Jurkat, Clone E6-1 (cell line): ENCODE measurements around the gene ZNF148.
"Not testable (repeated sequence)": the region's sequence is repeated elsewhere in the genome, so short reads cannot be mapped to it uniquely, and the experiment has no call there.

Experiments used
- DNase-seq: peaks from one replicate; pipeline ENCODE4 v3.0.0-alpha.2; 2011; ENCODE audit warnings: low read depth, low spot score
- H3K4me3 ChIP-seq: 2 replicates; pipeline ENCODE4 v1.5.1; 2011; ENCODE audit warnings: mild to moderate bottlenecking, low read length, control low read depth, moderate library complexity

ZNF148 gene

DNA sequence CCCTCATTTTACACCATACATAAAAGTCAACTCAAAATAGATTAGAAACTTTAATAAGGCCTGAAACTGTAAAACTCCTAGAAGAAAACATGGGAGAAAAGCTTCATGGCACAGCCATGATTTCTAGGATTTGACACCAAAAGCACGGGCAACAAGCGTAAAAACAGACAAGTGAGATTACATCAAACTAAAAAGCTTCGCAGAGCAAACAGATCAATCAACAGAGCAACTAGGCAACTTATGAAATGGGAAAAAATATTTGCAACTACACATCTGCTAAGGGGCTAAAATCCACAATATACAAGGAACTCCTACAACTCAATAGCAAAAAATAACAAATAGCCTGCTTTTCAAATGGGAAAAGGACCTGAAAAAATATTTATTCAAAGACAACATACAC lies 26.1 kb downstream of the ZNF148 start:
- no peak overlapping the region for H3K4me3 ChIP-seq
- DNase-seq: no peak

DNA sequence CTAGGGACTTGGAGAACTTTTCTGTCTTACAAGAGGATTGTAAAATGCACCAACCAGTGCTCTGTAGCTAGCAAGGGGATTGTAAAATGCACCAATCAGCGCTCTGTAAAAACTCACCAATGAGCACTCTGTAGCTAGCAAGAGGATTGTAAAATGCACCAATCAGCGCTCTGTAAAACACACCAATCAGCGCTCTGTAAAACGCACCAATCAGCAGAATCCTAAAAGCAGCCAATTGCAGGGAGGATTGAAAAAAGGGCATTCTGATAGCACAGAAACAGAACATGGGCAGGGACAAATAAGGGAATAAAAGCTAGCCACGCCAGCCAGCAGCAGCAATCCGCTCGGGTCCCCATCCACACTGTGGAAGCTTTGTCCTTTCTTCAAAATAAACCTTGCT lies 31.8 kb downstream of the ZNF148 start:
- DNase-seq, H3K4me3 ChIP-seq: not testable (repeated sequence)

DNA sequence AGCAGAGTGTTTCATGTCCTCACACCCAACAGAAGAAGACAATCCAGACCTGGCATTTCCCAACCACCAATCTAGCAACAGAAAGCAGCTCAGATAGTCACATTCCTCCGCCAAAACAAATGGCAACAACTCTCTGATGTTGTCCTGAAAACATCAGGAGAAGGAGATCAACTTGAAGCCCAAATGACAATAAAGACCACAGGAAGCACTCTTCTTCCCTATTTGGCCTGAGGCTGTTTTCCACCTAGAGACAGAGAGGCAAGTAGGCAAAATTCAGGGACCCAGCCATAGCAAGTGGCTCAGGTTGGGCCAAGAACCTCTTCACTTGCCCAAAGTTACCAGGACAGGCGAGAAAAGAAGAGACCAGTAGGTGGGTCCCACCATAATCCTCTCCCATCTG lies 35.0 kb downstream of the ZNF148 start:
- no peak for DNase-seq
- H3K4me3 ChIP-seq: no peak overlapping the region

DNA sequence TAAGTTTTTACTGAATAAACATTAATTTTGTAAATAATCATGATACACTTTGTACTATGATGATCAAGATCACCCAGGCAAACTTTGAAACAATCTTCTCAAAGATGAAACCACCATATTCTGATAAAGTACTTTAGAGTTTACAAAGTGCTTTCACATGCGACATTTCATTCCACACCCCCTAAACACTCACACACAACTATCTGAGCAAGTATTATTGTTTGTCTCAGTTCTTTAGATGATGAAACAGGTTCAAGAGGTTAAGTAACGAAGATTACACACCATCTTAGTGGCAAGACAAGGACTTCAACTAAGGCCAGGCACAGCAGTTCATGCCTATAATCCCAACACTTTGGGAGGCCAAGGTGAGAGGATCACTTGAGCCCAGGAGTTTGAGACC lies 37.6 kb downstream of the ZNF148 start:
- no peak overlapping the region for H3K4me3 ChIP-seq
- DNase-seq: no peak

DNA sequence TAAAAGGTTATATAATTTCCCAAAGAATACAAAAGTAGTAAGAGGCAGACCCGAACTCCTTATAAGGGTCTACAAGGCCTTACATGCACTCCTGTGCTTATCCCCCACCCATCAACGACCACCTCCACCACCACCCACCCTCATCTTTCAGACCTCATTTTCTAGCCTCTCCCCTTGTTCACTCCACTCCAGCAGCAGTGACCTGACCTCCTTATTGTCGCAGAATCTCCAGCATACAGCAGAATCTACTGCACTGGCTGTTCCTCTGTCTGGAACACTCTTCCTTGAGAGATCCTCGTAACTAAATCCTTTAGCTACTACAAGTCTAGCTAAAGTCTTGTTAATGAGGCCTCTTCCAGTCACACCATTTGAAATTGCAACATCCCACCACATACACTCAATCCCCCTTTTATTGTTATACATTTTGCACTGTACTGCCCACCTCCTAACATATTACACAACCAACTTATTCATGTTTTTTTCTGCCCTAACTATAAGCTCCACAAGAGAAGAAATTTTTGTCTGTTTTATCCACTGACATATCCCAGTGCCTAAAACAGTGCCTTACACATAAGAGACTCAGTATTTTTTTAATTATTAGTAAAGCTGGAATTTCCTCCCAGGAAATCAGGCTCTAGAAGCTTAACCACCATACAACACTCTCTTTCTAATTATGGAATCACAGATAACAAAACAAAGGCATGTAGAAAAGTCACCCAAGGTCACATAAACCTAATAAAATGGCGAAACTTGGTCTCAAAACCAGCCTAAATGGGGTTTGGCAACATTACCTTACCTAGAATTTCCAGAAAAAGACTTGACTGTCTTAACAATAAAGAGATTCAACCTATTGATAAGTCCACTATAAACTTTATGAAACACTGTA lies 40.2 kb downstream of the ZNF148 start:
- no peak for DNase-seq
- H3K4me3 ChIP-seq: no peak overlapping the region

DNA sequence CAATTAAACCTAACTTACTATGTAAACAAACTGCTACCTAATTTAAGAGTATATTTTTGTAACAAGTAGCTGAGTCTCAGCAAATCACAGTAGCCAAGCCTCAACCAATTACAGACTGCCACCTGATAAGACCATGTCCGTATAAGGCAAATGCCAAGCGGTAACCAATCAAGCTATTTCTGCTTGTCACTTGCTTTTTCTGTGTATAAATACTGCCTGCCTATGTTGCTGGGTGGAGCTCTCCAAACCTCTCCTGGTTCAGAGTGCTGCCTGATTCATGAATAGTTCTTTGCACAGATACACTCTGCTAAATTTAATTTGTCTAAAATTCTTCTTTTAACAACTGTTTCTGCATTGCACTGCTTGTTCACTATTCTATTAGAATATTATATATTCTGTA lies 42.6 kb downstream of the ZNF148 start:
- no peak overlapping the region for H3K4me3 ChIP-seq
- DNase-seq: no peak

DNA sequence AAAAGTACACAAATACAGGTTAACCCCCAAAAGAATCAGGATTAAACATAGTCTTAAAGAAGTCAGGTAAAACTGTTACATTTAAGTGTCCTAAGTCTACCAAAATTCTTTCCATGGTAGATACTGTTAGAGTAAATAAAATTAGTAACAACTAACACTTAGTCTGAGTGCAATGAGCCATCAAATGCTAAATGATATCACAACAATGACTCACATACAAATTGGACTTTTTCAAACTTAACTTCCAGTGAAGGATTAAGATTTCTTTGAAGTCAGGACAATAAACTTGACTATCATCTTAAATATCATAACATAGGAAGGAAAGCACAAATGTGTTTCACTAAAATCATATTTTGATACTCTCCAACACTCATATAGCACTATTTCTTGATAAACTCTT lies 43.9 kb downstream of the ZNF148 start:
- DNase-seq: no peak
- H3K4me3 ChIP-seq: no peak overlapping the region

DNA sequence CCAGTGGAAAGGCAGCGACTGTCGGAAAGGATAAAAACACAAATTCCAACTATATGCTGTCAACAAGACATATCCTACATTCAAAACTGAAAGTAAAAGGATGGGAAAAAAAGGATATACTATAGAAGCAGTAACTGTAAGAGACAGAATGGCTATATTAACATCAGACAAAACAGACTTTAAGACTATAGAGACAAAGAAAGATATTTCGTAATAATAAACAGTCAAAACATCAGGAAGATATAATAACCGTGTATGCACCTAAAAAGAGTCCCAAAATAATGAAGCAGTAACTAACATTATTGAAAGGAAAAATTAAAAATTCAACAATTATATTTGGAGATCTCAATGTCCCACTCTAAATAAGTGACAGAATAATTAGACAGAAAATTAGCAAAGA lies 48.2 kb downstream of the ZNF148 start:
- no peak for DNase-seq
- H3K4me3 ChIP-seq: no peak overlapping the region

DNA sequence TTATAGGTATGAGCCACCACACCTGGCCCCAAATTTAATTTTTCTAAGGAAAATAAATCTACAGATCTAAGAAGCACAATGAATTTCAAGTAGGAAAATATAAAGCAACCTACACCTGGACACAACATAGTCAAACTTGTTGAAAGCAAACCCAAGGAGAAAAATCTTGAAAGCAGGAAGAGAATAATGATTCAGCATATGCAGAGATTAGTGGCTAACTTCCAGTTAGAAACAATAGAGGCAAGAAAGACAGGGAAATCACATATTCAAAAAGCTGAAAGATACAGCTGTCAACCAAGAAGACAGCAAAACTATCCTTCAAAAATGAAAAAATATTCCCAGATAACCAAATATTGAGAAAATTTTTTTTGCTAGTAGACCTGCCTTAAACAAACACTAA lies 49.4 kb downstream of the ZNF148 start:
- DNase-seq: no peak
- H3K4me3 ChIP-seq: no peak overlapping the region

DNA sequence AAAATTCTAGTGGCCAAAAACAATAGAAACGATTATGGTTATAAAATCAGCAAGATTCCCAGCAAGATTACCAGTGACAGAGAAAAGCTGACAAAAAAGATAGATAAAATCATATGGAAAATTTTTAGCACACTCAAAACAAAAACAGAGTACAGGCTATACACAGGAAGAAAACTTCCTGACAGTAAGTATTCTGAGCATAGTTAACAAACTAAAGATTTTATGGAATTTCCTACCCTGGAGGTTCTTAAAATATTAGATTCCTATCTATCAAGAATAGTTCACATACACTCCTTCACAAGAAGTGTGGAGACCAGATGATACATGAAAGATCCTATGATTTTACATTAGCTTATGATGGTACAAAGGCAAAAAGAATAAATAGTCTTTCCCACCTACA lies 50.8 kb downstream of the ZNF148 start:
- no peak for DNase-seq
- H3K4me3 ChIP-seq: no peak overlapping the region

DNA sequence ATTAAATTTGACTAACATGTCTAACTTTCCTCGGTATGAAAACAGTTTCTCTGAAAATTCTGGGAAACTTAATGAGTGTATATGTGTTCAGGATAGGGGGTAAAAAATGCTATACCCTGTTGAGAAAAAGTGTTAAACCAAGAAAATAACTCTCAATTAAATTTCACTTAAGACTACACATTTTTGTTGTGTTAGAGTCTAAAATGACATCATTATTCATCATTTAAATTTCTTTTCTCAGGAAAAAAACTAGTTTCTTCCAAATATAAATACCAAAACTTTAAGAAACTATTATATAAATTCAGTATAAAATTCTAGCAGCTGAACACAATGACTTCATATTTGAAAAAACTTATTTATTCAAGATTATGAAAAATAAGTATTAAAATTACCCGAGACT lies 52.2 kb downstream of the ZNF148 start:
- no peak overlapping the region for H3K4me3 ChIP-seq
- no peak for DNase-seq

DNA sequence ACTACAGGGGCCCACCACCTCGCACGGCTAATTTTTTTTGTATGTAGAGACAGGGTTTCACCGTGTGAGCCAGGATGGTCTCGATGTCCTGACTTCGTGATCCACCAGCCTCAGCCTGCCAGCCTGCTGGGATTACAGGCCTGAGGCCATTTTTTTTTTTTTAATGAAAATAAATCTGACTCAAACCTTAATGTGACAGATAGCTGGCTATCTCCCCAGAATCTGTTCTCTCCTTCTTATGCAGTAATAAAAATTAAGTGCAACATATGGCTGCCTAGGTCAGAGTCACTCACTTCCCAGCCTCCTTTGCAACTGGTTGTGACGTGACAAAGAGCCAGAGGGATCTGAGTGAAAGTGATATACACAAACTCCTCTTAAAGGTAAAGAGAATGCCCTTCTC lies 53.0 kb downstream of the ZNF148 start:
- DNase-seq: no peak
- no peak overlapping the region for H3K4me3 ChIP-seq

DNA sequence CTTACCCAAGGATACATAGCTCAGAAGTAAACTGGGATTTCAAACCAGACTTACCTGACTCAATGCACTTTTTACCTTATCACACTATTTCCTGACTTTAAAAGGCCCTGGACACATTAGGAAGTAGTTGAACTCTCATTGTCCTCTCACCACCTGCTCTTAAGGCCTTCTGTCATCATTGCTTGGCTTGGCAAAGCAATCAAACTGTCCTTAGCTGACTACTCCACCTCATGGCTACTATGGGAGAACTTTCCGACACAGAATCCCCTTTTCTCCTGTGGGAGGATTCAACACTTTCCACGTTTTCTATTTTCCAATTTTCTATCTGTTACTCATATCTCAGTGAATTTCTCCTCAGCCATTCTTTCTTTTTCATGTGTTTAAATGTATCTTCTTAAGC lies 55.4 kb downstream of the ZNF148 start:
- no peak overlapping the region for H3K4me3 ChIP-seq
- no peak for DNase-seq

DNA sequence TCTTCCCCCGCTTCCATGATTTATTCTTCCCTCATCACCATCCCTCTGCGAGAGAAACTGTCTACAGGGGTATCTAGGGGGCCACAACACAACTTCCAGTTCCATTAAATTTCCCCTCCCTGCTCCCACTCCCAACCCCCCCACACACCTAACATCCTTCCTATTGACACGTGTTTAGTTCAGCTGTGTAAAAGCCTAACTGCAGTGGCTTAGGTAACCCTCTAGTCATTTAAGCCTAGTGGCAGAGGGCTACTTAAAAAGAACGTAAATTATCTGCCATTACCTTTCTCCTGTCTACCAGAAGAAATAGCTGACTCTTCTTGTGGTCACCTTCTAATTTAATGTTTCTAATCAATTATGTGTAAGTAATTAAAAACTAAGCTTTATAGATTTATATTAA lies 56.3 kb downstream of the ZNF148 start:
- no peak overlapping the region for H3K4me3 ChIP-seq
- DNase-seq: no peak

DNA sequence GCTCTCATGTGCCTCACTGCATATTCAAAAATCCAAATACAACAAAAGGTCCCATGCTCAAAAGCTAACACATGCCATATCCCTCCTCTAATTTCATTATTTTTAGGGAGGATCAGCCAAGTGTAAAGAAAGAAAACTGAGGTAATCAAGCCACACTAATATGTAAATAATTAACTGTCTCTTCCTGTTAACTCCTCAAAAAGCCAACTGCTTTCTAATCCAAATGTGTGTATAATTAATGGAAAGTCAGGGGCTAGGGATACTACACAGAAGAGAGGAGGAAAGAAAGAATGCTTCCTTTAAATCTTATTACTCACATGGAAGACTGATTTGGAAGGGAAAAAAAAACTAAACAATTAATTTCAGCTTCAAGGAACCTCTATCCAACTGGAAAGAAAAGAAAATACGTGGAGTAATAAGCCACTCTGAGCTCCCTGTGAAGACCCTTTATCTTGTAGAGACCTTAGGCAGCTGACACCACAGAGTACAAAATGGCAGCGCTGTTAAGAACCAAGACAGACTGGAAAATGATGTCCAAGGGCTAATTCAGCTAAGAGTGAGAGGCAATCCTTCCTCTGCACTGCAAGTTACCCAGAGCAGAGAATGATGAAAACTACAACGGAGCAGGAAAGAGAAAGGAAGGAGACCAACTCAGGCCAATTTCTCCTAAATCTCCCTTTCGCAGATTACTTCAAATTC lies 56.8 kb downstream of the ZNF148 start:
- no peak overlapping the region for H3K4me3 ChIP-seq
- no peak for DNase-seq

DNA sequence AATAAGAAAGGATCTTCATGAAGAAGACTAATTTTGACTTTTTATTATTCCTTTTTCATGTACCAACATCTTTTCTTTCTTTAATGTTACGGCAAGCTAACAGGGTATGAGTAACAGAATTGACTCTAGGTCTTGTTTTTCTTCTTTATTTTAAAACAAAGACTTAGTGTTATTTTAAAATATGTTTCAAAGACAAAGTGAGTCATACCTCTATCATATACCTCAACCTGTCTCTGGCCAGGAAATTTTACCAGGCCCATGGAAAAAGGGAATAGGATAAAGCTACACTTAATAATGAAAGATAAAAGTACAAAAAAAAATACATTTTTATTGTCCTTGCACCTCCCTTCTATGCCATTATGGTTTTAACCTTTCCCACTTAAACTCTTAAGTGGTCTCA lies 57.4 kb downstream of the ZNF148 start:
- no peak overlapping the region for H3K4me3 ChIP-seq
- DNase-seq: no peak

DNA sequence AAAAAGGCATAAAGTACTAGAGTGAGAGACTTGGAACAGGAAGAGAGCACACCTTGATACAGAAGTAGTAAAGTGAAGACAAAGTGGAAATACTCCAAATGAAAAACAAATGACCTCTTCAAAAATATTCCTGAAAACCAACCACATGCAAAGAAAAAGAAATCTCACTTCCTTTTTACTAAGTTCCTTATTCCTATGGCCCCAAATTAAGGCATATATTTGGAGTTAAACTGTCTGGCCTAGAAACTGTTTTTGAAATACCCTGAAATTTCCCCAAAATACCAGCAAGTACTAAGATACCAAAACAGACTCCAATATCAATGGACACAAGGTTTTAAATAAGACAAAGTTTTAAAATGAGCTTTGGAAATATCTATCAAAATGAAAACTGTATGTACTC lies 58.2 kb downstream of the ZNF148 start:
- DNase-seq: no peak

DNA sequence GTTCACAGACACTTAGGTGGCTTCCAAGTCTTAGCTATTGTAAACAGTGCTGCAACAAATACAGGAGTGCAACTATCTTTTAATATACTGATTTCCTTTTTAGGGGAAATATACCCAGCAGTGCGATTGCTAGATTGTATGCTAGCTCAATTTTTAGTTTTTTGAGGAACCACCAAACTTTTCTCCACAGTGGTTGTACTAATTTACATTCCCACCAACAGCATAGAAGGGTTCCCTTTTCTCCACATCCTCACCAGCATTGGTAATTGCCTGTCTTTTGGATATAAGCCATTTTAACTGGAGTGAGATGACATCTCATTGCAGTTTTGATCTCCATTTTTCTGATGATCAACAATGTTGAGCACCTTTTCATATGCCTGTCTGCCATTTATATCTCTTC lies 58.9 kb downstream of the ZNF148 start:
- no peak for DNase-seq
- H3K4me3 ChIP-seq: no peak overlapping the region

More for the DNA sequence above, 58.2 kb downstream of the ZNF148 start:
- no peak overlapping the region for H3K4me3 ChIP-seq

DNA sequence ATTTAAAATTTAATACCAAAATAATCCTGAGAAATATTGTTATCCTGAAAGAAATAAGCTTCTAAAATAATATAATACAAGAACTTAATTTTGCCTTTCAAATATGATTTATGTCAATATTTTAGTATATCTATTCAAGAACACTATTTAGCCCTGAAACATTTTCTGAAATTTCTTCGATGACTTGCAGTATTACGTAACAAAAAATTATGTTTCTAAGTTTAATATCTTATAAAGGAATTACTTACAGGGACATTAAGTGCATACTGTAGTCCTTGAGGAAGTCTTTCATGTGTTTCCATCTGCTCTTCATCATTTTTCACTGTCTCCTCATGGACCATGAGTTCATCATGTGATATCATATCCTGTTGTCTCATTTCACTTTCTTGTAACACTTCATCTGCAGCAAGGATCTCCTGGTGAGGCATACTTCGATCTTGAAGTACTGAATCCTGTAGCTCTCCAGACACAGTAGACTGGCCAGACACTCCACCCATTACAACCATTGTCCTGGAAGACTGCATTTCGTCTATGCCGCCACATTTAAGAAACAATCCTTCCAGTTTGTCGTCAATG lies 62.0 kb downstream of the ZNF148 start:
- H3K4me3 ChIP-seq: no peak overlapping the region
- DNase-seq: no peak

DNA sequence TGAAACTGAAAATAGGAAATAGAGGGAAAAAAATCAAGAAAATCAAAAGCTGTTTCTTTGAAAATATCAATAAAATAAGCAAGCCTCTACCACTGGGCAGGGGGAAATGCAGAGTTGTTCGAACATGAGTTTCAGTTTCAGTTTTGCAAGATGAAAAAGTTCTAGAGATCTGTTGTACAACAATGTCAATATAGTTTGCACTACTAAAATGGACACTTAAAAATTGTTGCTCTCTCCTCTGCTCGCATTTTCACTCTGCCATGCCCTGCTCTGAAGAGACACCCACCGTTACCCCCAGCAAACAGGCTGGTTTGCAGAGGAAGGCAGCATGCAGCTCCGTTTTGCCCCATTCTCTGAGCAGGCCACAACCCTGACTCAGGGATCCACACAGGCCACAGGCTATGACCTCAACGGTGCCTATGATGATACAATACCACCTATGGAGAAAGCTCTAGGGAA lies 64.5 kb downstream of the ZNF148 start:
- peak; percentile 36 for DNase-seq
- H3K4me3 ChIP-seq: peak overlapping the region; percentile 48
